Ammon's horn (tissue), 1 donor: ENCODE data around the gene NEK4.

Source experiments
- DNase-seq: peaks from one replicate; pipeline ENCODE4 v3.0.0-alpha.2; 2016; ENCODE audit warnings: low spot score

The NEK4 gene

GRCh38 chr3:52770496-52771333 lies at the start of gene NEK4:
NEK4 (minus strand) TSS chr3:52770940; CDS start chr3:52770746, 194 bp downstream.
- peak; percentile 93 for DNase-seq

GRCh38 chr3:52819936-52820335 lies 49.2 kb upstream of the NEK4 start:
- DNase-seq, result no peak

- no peak for DNase-seq
Observed at GRCh38 chr3:52817860-52818259, 47.1 kb upstream of the NEK4 start.

- DNase-seq, result no peak
Observed at GRCh38 chr3:52817221-52817620, 46.5 kb upstream of the NEK4 start.

- no peak for DNase-seq
Observed at GRCh38 chr3:52816654-52817053, 45.9 kb upstream of the NEK4 start.

- no peak for DNase-seq
Observed at GRCh38 chr3:52816199-52816598, 45.5 kb upstream of the NEK4 start.

GRCh38 chr3:52813810-52814209 lies 43.1 kb upstream of the NEK4 start:
- DNase-seq, result no peak

GRCh38 chr3:52811452-52812011 lies 40.8 kb upstream of the NEK4 start:
- DNase-seq, result no peak

- no peak for DNase-seq
Observed at GRCh38 chr3:52810923-52811322, 40.2 kb upstream of the NEK4 start.

GRCh38 chr3:52809662-52810377 lies 39.1 kb upstream of the NEK4 start:
- no peak for DNase-seq

GRCh38 chr3:52809149-52809548 lies 38.4 kb upstream of the NEK4 start:
- no peak for DNase-seq

- DNase-seq, result no peak
Observed at GRCh38 chr3:52805270-52806039, 34.7 kb upstream of the NEK4 start.

GRCh38 chr3:52801839-52802238 lies 31.1 kb upstream of the NEK4 start:
- DNase-seq, result no peak

- no peak for DNase-seq
Observed at GRCh38 chr3:52800079-52800478, 29.3 kb upstream of the NEK4 start.

- DNase-seq, result no peak
Observed at GRCh38 chr3:52798978-52799476, 28.3 kb upstream of the NEK4 start.

- no peak for DNase-seq
Observed at GRCh38 chr3:52798376-52798977, 27.7 kb upstream of the NEK4 start.

GRCh38 chr3:52796411-52796810 lies 25.7 kb upstream of the NEK4 start:
- DNase-seq, result no peak

GRCh38 chr3:52795298-52795900 lies 24.7 kb upstream of the NEK4 start:
- no peak for DNase-seq

- DNase-seq, result no peak
Observed at GRCh38 chr3:52794612-52795099, 23.9 kb upstream of the NEK4 start, which contains the start of gene ITIH3. ITIH3 (plus strand) TSS chr3:52794796; CDS start chr3:52794804, 8 bp downstream.

GRCh38 chr3:52793702-52794611 lies 23.2 kb upstream of the NEK4 start:
- DNase-seq, result no peak
